CD4-positive, alpha-beta T cell (primary cell): Measurements from ENCODE around the gene ZSCAN23. TPM values are rescaled to one million over a fixed set of nuclear protein-coding genes. Genes with fewer than 3 reads are reported as not detected.

Experiments used
- ATAC-seq: fragments of 200-7000 bp; cut with Tn5 transposase; one replicate; pipeline ENCODE4 v1.10.0; 2022; ENCODE audit warnings: mild to moderate bottlenecking; ENCODE audit not compliant: poor library complexity
- CTCF ChIA-PET: fragments of 350-600 bp; sonication (Branson Sonifier 250); formaldehyde crosslinking; loops from one replicate; lab custom pipeline; 2021; ENCODE audit warnings: antibody characterized with exemption, inconsistent platforms; lab: Charles Lee
- POLR2A ChIA-PET: fragments of 350-600 bp; sonication (Branson Sonifier 250); formaldehyde crosslinking; loops from one replicate; lab custom pipeline; 2021; ENCODE audit warnings: antibody characterized with exemption, inconsistent platforms; lab: Charles Lee
- DNase-seq, 14 experiments: peaks; one replicate each; pipeline ENCODE4 v3.0.0-alpha.2; 2013 to 2020; ENCODE audit warnings: mixed read lengths in 2 of 14
- H3K27ac ChIP-seq, 2 donors: one replicate each; pipeline versions ENCODE4 v1.5.1 to v1.7.0; 2013; ENCODE audit warnings: low read length in 2 of 2, low read depth in 1 of 2, mild to moderate bottlenecking in 1 of 2
- H3K27me3 ChIP-seq, 2 experiments: 1 replicate in 1 of 2; 2 replicates in 1 of 2; pipeline versions ENCODE4 v1.6.1 to v1.7.0; 2013; ENCODE audit warnings: low read length in 2 of 2, control low read depth in 1 of 2, mild to moderate bottlenecking in 1 of 2, moderate library complexity in 1 of 2; ENCODE audit not compliant: insufficient read depth in 2 of 2, control insufficient read depth in 1 of 2
- H3K36me3 ChIP-seq: one replicate; pipeline ENCODE4 v1.6.1; 2013; ENCODE audit warnings: low read length, control low read depth; ENCODE audit not compliant: insufficient read depth
- H3K4me1 ChIP-seq: one replicate; pipeline ENCODE4 v1.6.1; 2013; ENCODE audit warnings: low read length, control low read depth; ENCODE audit not compliant: insufficient read depth
- H3K4me3 ChIP-seq: one replicate; pipeline ENCODE4 v1.5.1; 2013; ENCODE audit warnings: mild to moderate bottlenecking, low read length, moderate library complexity
- H3K9me3 ChIP-seq, 2 experiments: 1 replicate in 1 of 2; 2 replicates in 1 of 2; pipeline versions ENCODE4 v1.6.1 to v1.7.0; 2013; ENCODE audit warnings: low read length in 2 of 2, mild to moderate bottlenecking in 2 of 2, control low read depth in 1 of 2, moderate library complexity in 1 of 2; ENCODE audit not compliant: control insufficient read depth in 1 of 2, insufficient read depth in 1 of 2
- H3K27ac Mint-ChIP-seq: one replicate; pipeline ENCODE4 v1.8.0; 2020; ENCODE audit warnings: mixed read lengths
- H3K27me3 Mint-ChIP-seq: one replicate; pipeline ENCODE4 v1.8.0; 2021; ENCODE audit warnings: mixed read lengths
- H3K36me3 Mint-ChIP-seq: one replicate; pipeline ENCODE4 v1.8.0; 2021; ENCODE audit warnings: low read depth, mixed read lengths
- H3K4me1 Mint-ChIP-seq: one replicate; pipeline ENCODE4 v1.8.0; 2021; ENCODE audit warnings: low read depth, mixed read lengths
- H3K4me3 Mint-ChIP-seq: one replicate; pipeline ENCODE4 v1.8.0; 2020; ENCODE audit warnings: mild to moderate bottlenecking, mixed read lengths
- H3K9me3 Mint-ChIP-seq: one replicate; pipeline ENCODE4 v1.8.0; 2020; ENCODE audit warnings: mixed read lengths
- intact Hi-C, 2 experiments: fragments of 100-400 bp; cut with DNase I in 1 of 2; cut with micrococcal nuclease in 1 of 2; formaldehyde crosslinking; loops; one replicate each; pipeline versions ENCODE4 v1.15.1 to v1.9.0; 2023 to 2025; cut with DNase I, micrococcal nuclease
- total RNA-seq, 174 experiments: library from RNA in 2 of 174; stranded (reverse) in 2 of 174; gene quantifications; one replicate each; pipeline ENCODE4 v1.2.3 and lab custom pipeline; 2021 to 2026
- TF ChIP-seq, protein P1 (sequence below): fragments of 200-600 bp; IDR thresholded peaks from one replicate; pipeline ENCODE4 v1.8.0; 2022; ENCODE audit warnings: antibody characterized with exemption, mild to moderate bottlenecking

Gene ZSCAN23
- total RNA-seq, 2 experiments from 2014 or later, result 0.19 to 0.78 TPM

GRCh38 chr6:28423546-28423945 lies 19.7 kb downstream of the ZSCAN23 start:
- TF ChIP-seq, protein P1, sequence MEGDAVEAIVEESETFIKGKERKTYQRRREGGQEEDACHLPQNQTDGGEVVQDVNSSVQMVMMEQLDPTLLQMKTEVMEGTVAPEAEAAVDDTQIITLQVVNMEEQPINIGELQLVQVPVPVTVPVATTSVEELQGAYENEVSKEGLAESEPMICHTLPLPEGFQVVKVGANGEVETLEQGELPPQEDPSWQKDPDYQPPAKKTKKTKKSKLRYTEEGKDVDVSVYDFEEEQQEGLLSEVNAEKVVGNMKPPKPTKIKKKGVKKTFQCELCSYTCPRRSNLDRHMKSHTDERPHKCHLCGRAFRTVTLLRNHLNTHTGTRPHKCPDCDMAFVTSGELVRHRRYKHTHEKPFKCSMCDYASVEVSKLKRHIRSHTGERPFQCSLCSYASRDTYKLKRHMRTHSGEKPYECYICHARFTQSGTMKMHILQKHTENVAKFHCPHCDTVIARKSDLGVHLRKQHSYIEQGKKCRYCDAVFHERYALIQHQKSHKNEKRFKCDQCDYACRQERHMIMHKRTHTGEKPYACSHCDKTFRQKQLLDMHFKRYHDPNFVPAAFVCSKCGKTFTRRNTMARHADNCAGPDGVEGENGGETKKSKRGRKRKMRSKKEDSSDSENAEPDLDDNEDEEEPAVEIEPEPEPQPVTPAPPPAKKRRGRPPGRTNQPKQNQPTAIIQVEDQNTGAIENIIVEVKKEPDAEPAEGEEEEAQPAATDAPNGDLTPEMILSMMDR, result no peak
- ATAC-seq (no peak), DNase-seq (no peak)
- Histone ChIP-seq H3K4me1 (peaks cover 2% of the 10 kb centered on the region), H3K27ac (no peak overlapping the region), H3K36me3 (no peaks in the 10 kb centered on the region), H3K4me3 (no peak overlapping the region), H3K27me3 (no peaks in the 10 kb centered on the region), H3K9me3 (no peaks in the 10 kb centered on the region)
- no peak overlapping the region for H3K27ac Mint-ChIP-seq
- CTCF ChIA-PET, result interaction anchor here (0.6 kb wide), 1 partner anchor 66 kb away, joined by 3 read pairs; no protein-coding TSS in a partner anchor
- H3K9me3 Mint-ChIP-seq, result peaks cover 4% of the 10 kb centered on the region
- POLR2A ChIA-PET, result no interaction called here
- H3K27me3 Mint-ChIP-seq, result no peaks in the 10 kb centered on the region
- no peak overlapping the region for H3K4me3 Mint-ChIP-seq
- intact Hi-C loops, result no loop called here
- no peaks in the 10 kb centered on the region for H3K36me3 Mint-ChIP-seq
- H3K4me1 Mint-ChIP-seq, result peaks cover 16% of the 10 kb centered on the region

DNA sequence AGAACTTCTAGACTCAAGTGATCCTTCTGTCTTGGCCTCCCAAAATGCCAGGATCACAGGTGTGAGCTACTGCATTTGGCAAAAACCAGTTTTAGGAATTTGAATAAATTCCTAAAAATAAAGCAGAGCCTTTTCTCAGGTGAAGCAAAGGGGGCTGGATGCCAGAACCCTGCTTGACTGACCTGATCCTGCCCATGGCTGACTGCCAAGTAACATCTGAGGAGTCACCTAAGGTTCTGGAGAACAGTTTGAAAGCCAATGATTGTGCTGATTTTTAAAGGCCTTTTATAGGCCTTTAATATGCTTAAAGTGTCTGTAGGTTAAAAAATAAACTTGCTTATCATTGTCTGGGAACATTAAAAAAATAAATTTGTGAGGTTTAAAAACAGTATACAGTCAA lies 29.6 kb downstream of the ZSCAN23 start:
- H3K4me1 Mint-ChIP-seq, result no peaks in the 10 kb centered on the region
- H3K4me3 Mint-ChIP-seq, result no peak overlapping the region
- H3K27me3 Mint-ChIP-seq, result peaks cover 21% of the 10 kb centered on the region
- no peak overlapping the region for H3K27ac Mint-ChIP-seq
- ChIA-PET POLR2A (interaction anchor here (0.6 kb wide), 1 partner anchor 12 kb away, joined by 3 read pairs; no protein-coding TSS in a partner anchor), CTCF (no interaction called here)
- ATAC-seq (no peak), DNase-seq (no peak)
- H3K4me1 ChIP-seq, result no peaks in the 10 kb centered on the region
- no peaks in the 10 kb centered on the region for H3K36me3 Mint-ChIP-seq
- no peaks in the 10 kb centered on the region for H3K9me3 ChIP-seq
- TF ChIP-seq, protein P1, result no peak
- peaks cover 7 to 13% of the 10 kb centered on the region in 2 experiments for H3K27me3 ChIP-seq
- no peak overlapping the region for H3K27ac ChIP-seq
- intact Hi-C loops, result no loop called here
- no peak overlapping the region for H3K4me3 ChIP-seq
- peaks cover 3% of the 10 kb centered on the region for H3K9me3 Mint-ChIP-seq
- H3K36me3 ChIP-seq, result no peaks in the 10 kb centered on the region

DNA sequence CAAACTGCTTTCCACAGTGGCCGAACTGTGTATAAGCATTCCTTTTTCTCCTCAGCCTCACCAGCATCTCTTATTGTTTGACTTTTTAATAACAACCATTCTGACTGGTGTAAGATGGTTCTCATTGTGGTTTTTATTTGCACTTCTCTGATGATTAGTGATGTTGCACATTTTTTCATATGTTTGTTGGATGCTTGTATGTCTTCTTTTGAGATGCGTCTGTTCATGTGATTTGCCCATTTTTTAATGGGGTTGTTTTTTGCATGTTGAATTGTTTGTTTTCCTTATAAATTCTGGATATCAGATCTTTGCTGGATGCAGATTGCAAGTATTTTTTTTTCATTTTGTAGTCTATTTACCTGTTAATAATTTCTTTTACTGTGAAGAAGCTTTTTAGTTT lies 32.5 kb downstream of the ZSCAN23 start:
- H3K27me3 Mint-ChIP-seq, result peaks cover 44% of the 10 kb centered on the region
- no peaks in the 10 kb centered on the region for H3K36me3 Mint-ChIP-seq
- Histone ChIP-seq H3K36me3 (no peaks in the 10 kb centered on the region), H3K4me3 (no peak overlapping the region), H3K27me3 (peaks cover 7 to 13% of the 10 kb centered on the region in 2 experiments), H3K9me3 (no peaks in the 10 kb centered on the region), H3K27ac (no peak overlapping the region), H3K4me1 (no peaks in the 10 kb centered on the region)
- no peaks in the 10 kb centered on the region for H3K4me1 Mint-ChIP-seq
- ChIA-PET CTCF (no interaction called here), POLR2A (no interaction called here)
- no peak for ATAC-seq
- no peak for DNase-seq
- intact Hi-C loops, result no loop called here
- H3K27ac Mint-ChIP-seq, result no peak overlapping the region
- TF ChIP-seq, protein P1, result no peak
- peaks cover 3% of the 10 kb centered on the region for H3K9me3 Mint-ChIP-seq
- H3K4me3 Mint-ChIP-seq, result no peak overlapping the region
